Measurements from ENCODE around the gene LRRC36. TPM values are rescaled to one million over a fixed set of nuclear protein-coding genes. Genes with fewer than 3 reads are reported as not detected.

Gene LRRC36
- total and polyA plus RNA-seq, 2 of the 13 experiments (the other 11 are each of a cell fraction or from before 2014, with no cell fraction given), result 0.12 to 0.15 TPM

DNA sequence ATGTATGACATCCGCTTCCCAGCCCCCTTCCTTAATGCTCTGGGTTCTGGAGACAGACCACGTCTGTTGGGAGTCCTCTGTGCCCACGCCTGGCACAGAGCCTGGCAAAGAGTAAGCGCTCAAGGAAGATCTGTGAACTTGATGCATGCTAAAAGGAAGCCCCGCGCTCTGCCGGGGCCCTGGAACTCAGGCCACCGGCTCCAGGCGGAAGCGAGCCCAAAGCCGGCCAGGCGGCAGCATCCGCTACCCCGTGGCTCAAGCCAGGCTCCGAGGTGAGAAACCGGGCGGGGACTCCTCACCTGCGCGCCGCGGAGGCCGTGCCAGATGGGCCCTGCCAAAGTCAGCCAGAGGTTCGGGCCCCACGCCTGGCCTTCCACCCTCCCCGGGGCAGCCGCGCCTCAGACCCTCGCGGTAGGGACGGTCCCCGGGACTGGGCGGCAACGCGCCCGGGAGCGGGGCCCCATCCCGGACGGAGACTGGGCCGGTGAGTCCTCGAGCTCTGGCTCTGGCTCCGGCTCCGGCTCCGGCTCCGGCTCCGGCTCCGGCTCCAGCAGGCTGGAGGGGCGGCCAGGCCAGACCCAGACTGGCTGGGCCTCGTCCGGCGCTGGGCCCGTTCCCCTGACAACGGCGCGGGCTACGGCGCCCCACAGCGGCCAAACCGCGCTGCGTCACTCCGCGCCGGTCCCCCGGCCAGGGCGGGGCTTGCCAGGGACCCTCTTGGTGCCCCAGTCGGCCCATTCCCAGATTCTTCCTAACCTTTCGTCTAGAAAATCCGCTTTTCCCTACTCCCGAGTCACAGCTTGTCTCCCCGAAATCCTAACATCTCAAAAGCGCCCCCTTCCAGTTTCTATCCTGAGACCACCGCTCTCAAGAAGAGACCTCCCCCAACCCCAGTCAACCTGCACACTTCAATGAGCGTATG is 89.5 kb downstream of the LRRC36 start, which contains the start of gene ZDHHC1 (continued):
- TF ChIP-seq, protein P1, sequence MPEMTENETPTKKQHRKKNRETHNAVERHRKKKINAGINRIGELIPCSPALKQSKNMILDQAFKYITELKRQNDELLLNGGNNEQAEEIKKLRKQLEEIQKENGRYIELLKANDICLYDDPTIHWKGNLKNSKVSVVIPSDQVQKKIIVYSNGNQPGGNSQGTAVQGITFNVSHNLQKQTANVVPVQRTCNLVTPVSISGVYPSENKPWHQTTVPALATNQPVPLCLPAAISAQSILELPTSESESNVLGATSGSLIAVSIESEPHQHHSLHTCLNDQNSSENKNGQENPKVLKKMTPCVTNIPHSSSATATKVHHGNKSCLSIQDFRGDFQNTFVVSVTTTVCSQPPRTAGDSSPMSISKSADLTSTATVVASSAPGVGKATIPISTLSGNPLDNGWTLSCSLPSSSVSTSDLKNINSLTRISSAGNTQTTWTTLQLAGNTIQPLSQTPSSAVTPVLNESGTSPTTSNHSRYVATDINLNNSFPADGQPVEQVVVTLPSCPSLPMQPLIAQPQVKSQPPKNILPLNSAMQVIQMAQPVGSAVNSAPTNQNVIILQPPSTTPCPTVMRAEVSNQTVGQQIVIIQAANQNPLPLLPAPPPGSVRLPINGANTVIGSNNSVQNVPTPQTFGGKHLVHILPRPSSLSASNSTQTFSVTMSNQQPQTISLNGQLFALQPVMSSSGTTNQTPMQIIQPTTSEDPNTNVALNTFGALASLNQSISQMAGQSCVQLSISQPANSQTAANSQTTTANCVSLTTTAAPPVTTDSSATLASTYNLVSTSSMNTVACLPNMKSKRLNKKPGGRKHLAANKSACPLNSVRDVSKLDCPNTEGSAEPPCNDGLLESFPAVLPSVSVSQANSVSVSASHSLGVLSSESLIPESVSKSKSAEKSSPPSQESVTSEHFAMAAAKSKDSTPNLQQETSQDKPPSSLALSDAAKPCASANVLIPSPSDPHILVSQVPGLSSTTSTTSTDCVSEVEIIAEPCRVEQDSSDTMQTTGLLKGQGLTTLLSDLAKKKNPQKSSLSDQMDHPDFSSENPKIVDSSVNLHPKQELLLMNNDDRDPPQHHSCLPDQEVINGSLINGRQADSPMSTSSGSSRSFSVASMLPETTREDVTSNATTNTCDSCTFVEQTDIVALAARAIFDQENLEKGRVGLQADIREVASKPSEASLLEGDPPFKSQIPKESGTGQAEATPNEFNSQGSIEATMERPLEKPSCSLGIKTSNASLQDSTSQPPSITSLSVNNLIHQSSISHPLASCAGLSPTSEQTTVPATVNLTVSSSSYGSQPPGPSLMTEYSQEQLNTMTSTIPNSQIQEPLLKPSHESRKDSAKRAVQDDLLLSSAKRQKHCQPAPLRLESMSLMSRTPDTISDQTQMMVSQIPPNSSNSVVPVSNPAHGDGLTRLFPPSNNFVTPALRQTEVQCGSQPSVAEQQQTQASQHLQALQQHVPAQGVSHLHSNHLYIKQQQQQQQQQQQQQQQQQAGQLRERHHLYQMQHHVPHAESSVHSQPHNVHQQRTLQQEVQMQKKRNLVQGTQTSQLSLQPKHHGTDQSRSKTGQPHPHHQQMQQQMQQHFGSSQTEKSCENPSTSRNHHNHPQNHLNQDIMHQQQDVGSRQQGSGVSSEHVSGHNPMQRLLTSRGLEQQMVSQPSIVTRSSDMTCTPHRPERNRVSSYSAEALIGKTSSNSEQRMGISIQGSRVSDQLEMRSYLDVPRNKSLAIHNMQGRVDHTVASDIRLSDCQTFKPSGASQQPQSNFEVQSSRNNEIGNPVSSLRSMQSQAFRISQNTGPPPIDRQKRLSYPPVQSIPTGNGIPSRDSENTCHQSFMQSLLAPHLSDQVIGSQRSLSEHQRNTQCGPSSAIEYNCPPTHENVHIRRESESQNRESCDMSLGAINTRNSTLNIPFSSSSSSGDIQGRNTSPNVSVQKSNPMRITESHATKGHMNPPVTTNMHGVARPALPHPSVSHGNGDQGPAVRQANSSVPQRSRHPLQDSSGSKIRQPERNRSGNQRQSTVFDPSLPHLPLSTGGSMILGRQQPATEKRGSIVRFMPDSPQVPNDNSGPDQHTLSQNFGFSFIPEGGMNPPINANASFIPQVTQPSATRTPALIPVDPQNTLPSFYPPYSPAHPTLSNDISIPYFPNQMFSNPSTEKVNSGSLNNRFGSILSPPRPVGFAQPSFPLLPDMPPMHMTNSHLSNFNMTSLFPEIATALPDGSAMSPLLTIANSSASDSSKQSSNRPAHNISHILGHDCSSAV (CRISPR knock-in tag; IDR thresholded peaks at IDR 0.05; ENCODE audit: borderline replicate concordance), result no peak
- TF ChIP-seq ZNF547 (CRISPR knock-in tag; IDR thresholded peaks at IDR 0.05), result peak; percentile 92; the same call in 1 of the 2 replicates
- TF ChIP-seq NFE2L1 (CRISPR knock-in tag; IDR thresholded peaks at IDR 0.05; ENCODE audit: borderline replicate concordance), result 0 out of 2 replicates have a peak, but pooled peaks have one; percentile 61
- no peak for TF ChIP-seq FOXK1 (CRISPR knock-in tag; IDR thresholded peaks at IDR 0.05; ENCODE audit: borderline replicate concordance, low read depth)
- TF ChIP-seq ESRRA (CRISPR knock-in tag; IDR thresholded peaks at IDR 0.05; ENCODE audit: low read depth), result peak; percentile 77; the same call in 1 of the 2 replicates
- no peak for TF ChIP-seq SMARCC2 (IDR thresholded peaks at IDR 0.05)
- no peak for TF ChIP-seq ZNF253 (CRISPR knock-in tag; IDR thresholded peaks at IDR 0.05; ENCODE audit: borderline replicate concordance)
- TF ChIP-seq, protein P2, sequence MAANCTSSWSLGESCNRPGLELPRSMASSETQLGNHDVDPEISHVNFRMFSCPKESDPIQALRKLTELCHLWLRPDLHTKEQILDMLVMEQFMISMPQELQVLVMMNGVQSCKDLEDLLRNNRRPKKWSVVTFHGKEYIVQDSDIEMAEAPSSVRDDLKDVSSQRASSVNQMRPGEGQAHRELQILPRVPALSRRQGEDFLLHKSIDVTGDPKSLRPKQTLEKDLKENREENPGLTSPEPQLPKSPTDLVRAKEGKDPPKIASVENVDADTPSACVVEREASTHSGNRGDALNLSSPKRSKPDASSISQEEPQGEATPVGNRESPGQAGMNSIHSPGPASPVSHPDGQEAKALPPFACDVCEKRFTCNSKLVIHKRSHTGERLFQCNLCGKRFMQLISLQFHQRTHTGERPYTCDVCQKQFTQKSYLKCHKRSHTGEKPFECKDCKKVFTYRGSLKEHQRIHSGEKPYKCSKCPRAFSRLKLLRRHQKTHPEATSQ (CRISPR knock-in tag; IDR thresholded peaks at IDR 0.05; ENCODE audit: borderline replicate concordance), result 0 out of 2 replicates have a peak, but pooled peaks have one; percentile 36
- TF ChIP-seq RXRB (CRISPR knock-in tag; IDR thresholded peaks at IDR 0.05; ENCODE audit: borderline replicate concordance), result peak; percentile 42; the same call in 1 of the 2 replicates
- TF ChIP-seq ZNF678 (CRISPR knock-in tag; IDR thresholded peaks at IDR 0.05), result 0 out of 2 replicates have a peak, but pooled peaks have one; percentile 26
